GM18858 (cell line): ENCODE measurements around the gene TMEM203.

Experiments
- ATAC-seq: cut with Tn5 transposase; IDR thresholded peaks from one replicate; pipeline ENCODE4 v1.9.1; 2021; ENCODE audit not compliant: unreplicated experiment

TMEM203 gene

DNA sequence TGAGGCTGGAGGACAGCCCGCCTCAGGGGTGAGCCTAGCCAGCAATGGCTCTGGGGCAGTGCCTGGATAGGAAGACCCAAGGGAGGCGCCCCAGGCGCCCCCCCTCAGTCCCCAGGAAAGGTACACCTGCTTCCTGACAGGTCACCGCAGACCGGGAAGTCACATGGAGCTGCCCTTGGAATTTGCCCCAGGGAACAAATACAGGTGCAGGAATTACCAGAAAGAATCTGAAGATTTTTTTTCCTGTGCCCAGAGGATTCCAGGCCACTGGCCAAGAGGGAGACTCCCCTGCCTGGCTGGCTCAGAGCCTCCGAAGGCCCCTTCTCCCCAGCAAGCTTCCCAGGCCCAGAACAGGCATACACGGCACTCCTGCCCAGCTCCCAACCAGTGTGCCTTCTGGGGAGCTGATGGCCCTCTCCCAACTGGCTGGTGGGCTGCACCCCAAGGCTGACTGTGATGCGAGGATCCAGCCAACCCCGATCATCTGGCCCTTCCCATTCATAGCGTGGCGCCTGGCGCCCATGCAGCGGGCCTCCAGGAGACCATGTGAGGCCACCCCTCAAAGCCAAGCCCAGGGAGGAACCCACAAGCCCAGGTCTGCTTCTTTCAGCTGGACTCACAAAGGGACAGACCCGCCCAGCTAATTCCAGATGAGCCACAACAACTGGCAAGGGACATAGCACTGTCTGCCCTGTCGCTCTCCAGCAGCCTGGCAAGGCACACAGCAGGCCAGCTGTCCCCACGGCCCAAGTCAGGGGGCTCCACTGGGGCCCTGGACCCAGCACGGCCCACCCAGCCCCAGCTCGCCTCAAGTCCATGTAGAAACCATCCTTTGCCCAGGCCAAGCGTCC, 7.2 kb downstream of the TMEM203 start:
- no peak for ATAC-seq

GRCh38 chr9:137195525-137196220, 9.8 kb downstream of the TMEM203 start:
- ATAC-seq = no peak

GRCh38 chr9:137194909-137195308, 10.5 kb downstream of the TMEM203 start:
- no peak for ATAC-seq

GRCh38 chr9:137194388-137194787, 11.1 kb downstream of the TMEM203 start:
- ATAC-seq = no peak

DNA sequence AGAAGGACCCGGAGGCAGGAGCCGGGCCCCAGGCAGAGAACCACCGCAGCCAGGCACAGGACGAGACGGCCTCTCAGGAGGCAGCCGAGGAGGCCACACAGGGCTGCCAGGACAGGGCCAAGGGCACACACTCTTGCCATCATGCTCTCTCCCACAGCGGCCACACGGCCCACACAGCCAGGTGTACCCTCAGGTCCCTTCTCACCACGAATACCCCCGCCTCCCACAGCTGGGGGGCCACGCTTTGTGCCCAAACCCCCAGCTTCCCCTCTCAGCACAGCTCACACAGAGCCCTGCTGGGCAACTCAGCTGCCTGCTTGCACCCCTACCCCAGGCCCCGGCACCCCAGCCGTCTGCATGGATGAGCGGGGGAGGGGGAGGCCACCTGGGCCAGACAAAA, 11.7 kb downstream of the TMEM203 start:
- ATAC-seq = no peak

DNA sequence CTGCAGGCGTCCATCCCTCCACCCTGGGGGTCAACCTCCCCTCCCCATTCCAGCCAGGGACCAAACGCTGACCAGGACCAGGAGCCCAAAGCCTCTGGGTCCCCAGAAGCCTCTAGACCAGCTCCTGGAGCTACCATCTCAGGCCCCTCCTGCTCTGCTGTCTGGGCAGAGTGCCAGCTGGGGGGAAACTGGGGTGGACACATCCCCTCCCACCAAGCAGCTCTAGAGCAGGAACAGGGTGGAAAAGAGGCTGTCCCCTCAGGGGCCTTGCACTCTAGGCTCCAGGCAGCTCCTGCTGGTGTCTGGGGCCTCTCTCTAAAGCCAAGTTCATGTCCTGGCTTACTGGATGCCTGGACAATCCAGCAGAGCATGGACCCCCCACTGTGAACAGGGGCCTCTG, 12.6 kb downstream of the TMEM203 start:
- ATAC-seq = no peak

- no peak for ATAC-seq
Measured at GRCh38 chr9:137192448-137192780, 13.0 kb downstream of the TMEM203 start.

- ATAC-seq = no peak
Measured at GRCh38 chr9:137191691-137192447, 13.6 kb downstream of the TMEM203 start.

- no peak for ATAC-seq
Measured at GRCh38 chr9:137191245-137191644, 14.2 kb downstream of the TMEM203 start.

DNA sequence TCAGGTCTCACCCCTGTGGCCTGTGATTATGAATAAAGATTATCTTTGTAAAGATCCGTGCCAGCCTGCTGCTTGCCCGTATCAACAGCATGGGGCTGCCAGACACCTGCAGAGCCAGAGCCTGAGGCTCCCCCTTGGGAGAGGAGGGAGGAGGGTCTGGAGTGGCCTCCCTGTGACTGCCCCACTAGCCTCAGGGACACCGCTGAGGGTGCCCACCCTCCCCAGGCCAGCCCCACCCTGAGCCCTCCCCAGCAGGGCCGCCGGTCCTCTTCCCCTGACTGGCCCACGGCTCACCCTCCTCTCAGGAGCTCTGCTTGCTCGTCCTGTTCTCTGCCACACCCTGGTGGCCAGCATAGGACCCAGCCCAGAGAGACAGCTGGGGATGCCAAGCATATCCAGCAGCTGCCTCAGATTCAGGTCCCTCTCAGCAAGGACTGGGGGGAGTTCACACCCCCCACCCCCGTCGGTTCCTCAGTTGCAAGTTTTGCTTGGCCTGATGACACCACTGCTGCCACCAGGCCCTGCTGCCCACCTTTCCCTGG, 15.1 kb downstream of the TMEM203 start:
- no peak for ATAC-seq

GRCh38 chr9:137189297-137190295, 15.9 kb downstream of the TMEM203 start:
- ATAC-seq = no peak

DNA sequence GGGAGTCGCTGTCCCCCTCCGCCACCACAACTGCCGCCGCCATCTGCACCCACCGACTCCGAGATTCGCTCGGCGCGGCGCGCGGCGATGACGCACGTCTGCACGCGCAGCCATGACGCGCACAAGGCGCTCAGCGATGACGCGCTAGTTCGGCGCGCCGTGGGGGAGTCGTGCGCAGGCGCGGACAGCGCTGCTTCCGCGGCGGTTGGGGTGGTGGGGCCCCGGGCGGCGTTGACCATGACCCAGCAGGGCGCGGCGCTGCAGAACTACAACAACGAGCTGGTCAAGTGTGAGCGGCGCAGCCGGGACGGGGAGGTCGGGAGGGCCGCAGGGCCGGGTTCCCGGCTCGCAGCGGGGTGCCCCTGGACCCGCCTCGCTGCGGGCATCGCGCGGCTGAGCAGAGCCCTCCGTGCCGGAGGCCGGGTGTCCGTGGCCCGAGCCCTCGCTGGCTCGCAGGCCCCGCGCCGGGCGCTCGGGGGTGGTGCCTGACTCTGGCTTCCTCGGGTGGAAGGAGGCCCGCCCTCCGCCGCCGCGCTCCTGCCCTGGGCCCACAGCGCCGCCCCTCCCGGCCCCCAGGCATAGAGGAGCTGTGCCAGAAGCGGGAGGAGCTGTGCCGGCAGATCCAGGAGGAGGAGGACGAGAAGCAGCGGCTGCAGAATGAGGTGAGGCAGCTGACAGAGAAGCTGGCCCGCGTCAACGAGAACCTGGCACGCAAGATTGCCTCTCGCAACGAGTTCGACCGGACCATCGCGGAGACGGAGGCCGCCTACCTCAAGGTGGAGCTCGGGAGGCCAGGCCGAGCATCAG, 16.8 kb downstream of the TMEM203 start, which contains the start of the genes ANAPC2 and SSNA1:
Gene ANAPC2 (minus strand): TSS at position 71 of the 807 bp plus-strand sequence. CDS start 28 bp downstream, at position 43.
Gene SSNA1 (plus strand): TSS at position 187 of the 807 bp plus-strand sequence. CDS start 51 bp downstream, at position 238.
- ATAC-seq = peak; percentile 63

DNA sequence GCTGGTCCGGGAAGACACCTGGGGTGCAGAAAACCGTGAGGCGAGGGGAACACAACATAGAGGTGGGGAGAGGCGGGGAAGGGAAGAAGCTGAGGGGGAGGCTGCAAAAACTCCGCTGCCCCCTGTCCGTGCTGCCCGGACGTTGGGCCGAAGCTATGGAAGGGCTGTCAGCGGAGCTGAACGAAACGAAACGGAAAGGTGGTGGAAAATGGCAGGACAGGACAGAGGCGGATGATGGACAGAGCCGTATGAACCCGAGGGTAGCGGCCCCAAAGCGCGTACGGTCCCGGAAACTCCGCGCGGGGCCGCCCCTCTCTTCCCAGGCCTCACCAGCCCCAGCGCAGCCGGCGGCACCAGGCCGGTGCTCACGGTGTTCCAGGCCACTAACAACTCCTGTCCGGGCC, 17.4 kb downstream of the TMEM203 start:
- no peak for ATAC-seq

GRCh38 chr9:137187386-137187785, 18.1 kb downstream of the TMEM203 start:
- ATAC-seq = no peak

DNA sequence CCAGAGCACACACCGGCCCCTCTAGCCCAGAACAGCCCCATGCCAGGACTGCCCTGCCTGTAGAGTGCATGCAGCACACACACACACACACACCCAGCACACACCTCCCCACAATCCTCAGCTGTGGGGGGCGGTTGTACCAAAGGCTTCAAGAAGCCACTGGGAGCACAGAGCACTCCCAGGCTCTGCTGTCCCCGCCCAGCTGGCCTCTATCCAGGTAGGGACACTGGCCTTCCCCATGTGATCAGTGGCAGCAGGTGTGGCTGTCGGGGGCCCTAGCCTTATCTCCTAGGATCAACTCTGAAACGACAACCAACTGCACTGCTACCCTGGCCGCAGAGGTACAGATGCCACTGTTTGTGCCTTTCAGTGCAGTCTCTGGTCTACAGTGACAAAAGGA, 19.1 kb downstream of the TMEM203 start:
- no peak for ATAC-seq

DNA sequence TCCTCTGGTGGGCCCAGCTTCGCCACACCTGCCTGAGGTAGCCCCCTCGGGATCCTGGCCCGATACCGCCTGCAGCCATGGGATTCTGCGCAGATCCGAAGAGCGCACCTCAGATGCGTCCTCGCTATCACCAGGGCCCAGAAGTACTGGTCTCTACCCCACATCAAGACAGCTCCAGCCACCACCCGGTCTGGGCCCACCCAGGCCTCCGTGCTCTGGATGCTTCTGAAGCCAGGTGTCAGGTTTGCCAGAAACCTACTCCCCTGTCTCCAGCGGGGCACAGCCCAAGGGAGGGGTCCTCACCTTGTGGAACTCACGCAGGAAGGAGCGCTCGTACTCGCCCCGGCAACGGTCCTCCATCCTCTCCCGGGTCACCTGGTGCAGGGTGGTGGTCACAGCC, 19.5 kb downstream of the TMEM203 start:
- ATAC-seq = no peak

GRCh38 chr9:137184881-137185660, 20.4 kb downstream of the TMEM203 start:
- ATAC-seq = no peak

DNA sequence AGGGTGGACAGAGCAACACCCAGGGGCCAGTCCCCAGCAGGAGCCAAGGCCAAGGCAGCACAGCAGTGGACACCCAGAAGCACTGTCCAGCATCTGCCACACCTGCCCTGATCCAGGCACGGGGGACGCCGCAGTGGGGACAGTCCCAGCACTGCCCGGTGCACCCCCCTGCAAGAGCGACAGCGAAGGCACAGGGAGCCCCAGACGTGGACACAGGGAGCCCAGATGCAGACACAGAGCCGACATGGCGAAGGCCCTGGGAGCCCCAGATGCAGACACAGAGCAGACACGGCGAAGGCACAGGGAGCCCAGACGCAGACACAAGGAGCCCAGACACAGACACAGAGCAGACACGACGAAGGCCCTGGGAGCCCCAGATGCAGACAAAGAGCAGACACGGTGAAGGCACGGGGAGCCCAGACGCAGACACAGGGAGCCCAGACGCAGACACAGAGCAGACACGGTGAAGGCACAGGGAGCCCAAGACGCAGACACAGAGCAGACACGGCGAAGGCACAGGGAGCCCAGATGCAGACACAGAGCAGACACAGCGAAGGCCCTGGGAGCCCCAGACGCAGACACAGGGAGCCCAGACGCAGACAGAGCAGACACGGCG, 21.4 kb downstream of the TMEM203 start:
- no peak for ATAC-seq
